HepG2 (cell line): ENCODE data around the gene TRA2B. TPM values are rescaled to one million over a fixed set of nuclear protein-coding genes. Genes with fewer than 3 reads are reported as not detected.

Experiments used
- FLYWCH1 ChIP-seq: sonication (generic); formaldehyde crosslinking; IDR thresholded peaks from 2 replicates; pipeline ENCODE4 v1.8.1; 2023; ENCODE audit warnings: mild to moderate bottlenecking, missing genetic modification reagents
- GATAD1 ChIP-seq: IDR thresholded peaks from 2 replicates; pipeline ENCODE4 v1.6.1; 2016; ENCODE audit warnings: missing genetic modification reagents, missing compliant biosample characterization
- GFI1 ChIP-seq: sonication (generic); formaldehyde crosslinking; IDR thresholded peaks from 2 replicates; pipeline ENCODE4 v1.5.0; 2020; ENCODE audit warnings: missing genetic modification reagents, mild to moderate bottlenecking, borderline replicate concordance
- HMGA1 ChIP-seq: sonication (generic); formaldehyde crosslinking; conservative IDR thresholded peaks from 2 replicates; pipeline ENCODE4 v1.4.0; 2020; ENCODE audit warnings: missing genetic modification reagents
- IRF2 ChIP-seq: IDR thresholded peaks from 2 replicates; pipeline ENCODE4 v1.6.1; 2018; ENCODE audit warnings: missing genetic modification reagents, missing compliant biosample characterization
- MIXL1 ChIP-seq: IDR thresholded peaks from 2 replicates; pipeline ENCODE4 v1.6.1; 2016
- PITX1 ChIP-seq: sonication (generic); formaldehyde crosslinking; IDR thresholded peaks from 2 replicates; pipeline ENCODE4 v1.5.1; 2020; ENCODE audit warnings: mild to moderate bottlenecking, missing genetic modification reagents
- RXRA ChIP-seq: sonication (generic); formaldehyde crosslinking; IDR thresholded peaks from 2 replicates; pipeline ENCODE4 v1.5.1; 2020; ENCODE audit warnings: missing genetic modification reagents
- SMAD3 ChIP-seq: sonication (generic); formaldehyde crosslinking; IDR thresholded peaks from 2 replicates; pipeline ENCODE4 v1.4.0; 2020; ENCODE audit warnings: missing genetic modification reagents
- SYNCRIP ChIP-seq: fragments of 200-400 bp; formaldehyde crosslinking; IDR thresholded peaks from 2 replicates; pipeline ENCODE4 v1.6.1; 2018; ENCODE audit warnings: mild to moderate bottlenecking, low read depth, low read length; ENCODE audit not compliant: insufficient read depth
- THAP11 ChIP-seq: IDR thresholded peaks from 2 replicates; pipeline ENCODE4 v1.6.1; 2016; ENCODE audit warnings: missing biosample characterization, missing genetic modification reagents
- WIZ ChIP-seq: sonication (generic); formaldehyde crosslinking; IDR thresholded peaks from 2 replicates; pipeline ENCODE4 v1.5.1; 2020; ENCODE audit warnings: mild to moderate bottlenecking, missing genetic modification reagents
- ZBTB21 ChIP-seq: sonication (generic); formaldehyde crosslinking; IDR thresholded peaks from 2 replicates; pipeline ENCODE4 v1.4.0; 2020; ENCODE audit warnings: missing genetic modification reagents
- ZNF256 ChIP-seq: sonication (generic); formaldehyde crosslinking; conservative IDR thresholded peaks from 2 replicates; pipeline ENCODE4 v1.4.0; 2020; ENCODE audit warnings: missing genetic modification reagents
- ZNF34 ChIP-seq: sonication (generic); formaldehyde crosslinking; IDR thresholded peaks from 2 replicates; pipeline ENCODE4 v1.4.0; 2020; ENCODE audit warnings: mild to moderate bottlenecking, missing genetic modification reagents, borderline replicate concordance
- ZNF350 ChIP-seq: sonication (generic); formaldehyde crosslinking; IDR thresholded peaks from 2 replicates; pipeline ENCODE4 v1.4.0; 2020; ENCODE audit warnings: mild to moderate bottlenecking, low read depth, missing genetic modification reagents, borderline replicate concordance
- ZNF674 ChIP-seq: sonication (generic); formaldehyde crosslinking; IDR thresholded peaks from 2 replicates; pipeline ENCODE4 v1.5.0; 2020; ENCODE audit warnings: low read depth, mild to moderate bottlenecking, missing genetic modification reagents
- ZNF850 ChIP-seq: sonication (generic); formaldehyde crosslinking; conservative IDR thresholded peaks from 2 replicates; pipeline ENCODE4 v1.9.0; 2021; ENCODE audit warnings: mild to moderate bottlenecking, missing genetic modification reagents
- polyA plus RNA-seq, 8 experiments: library from polyadenylated mRNA; depleted of rRNA in 3 of 8; stranded (reverse) in 7 of 8; unstranded in 1 of 8; fragments of >200 nt; fragmentation: Illumina TruSeq in 4 of 8; extraction: Trizol in 4 of 8; gene quantifications; 2 replicates each; pipeline versions ENCODE4 v1.2.1 to v1.2.3, GENCODE V29; 2011 to 2016; ENCODE audit warnings: low read depth in 4 of 8, missing spikeins in 1 of 8, mixed read lengths in 1 of 8; ENCODE audit not compliant: insufficient read depth in 1 of 8
- total RNA-seq, 5 experiments: library from RNA; depleted of rRNA; stranded (reverse); fragments of >200 nt; fragmentation: Illumina TruSeq; extraction: Trizol; gene quantifications; 2 replicates each; pipeline ENCODE4 v1.2.3, GENCODE V29; 2016; ENCODE audit warnings: low read depth in 1 of 5
- TF ChIP-seq, protein P1 (sequence below): sonication (generic); formaldehyde crosslinking; IDR thresholded peaks from 2 replicates; pipeline ENCODE4 v1.4.0; 2020; ENCODE audit warnings: missing genetic modification reagents, borderline replicate concordance
- TF ChIP-seq, protein P2 (sequence below): sonication (generic); formaldehyde crosslinking; IDR thresholded peaks from 2 replicates; pipeline ENCODE4 v1.8.0; 2022; ENCODE audit warnings: mild to moderate bottlenecking, missing genetic modification reagents, moderate library complexity
- TF ChIP-seq, protein P3 (sequence below): IDR thresholded peaks from 2 replicates; pipeline ENCODE4 v1.6.1; 2016; ENCODE audit warnings: low read depth, missing genetic modification reagents, missing compliant biosample characterization

Gene TRA2B
- total and polyA plus RNA-seq, 2 of the 13 experiments (the other 11 are each of a cell fraction or from before 2014, with no cell fraction given), result 105 to 241 TPM

DNA sequence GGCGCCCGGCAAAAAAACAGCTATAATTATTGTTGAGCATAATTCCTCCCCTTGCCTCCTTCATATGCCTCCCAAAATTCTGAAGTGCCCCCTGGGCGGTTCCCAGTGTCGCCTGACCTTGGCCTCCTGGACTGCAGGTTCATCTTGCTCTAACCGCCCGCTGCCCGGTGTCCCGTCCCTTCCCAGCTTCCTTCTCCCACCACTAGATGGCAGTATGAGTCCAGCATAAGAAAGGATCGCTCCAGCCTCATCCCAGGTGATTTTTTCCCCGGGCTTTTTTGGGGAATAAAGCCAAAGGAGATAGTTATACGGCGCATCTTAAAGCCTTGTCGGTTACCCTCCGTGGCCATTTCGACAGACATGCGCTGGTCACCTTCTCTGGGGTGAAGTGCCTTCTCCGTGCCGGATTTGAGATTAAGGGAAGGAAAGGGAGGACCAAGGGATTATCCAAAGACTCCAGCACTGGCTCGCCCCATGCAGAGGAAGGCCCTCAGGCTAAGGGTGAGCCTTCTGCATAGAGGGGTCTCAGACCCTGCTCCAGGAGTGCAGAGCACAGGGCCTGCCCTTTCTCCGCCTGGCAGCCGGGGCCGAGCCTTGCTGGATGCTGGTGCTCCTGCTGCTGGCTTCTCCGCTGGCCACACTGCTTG lies 45.8 kb upstream of the TRA2B start (continued):
- TF ChIP-seq THAP11, result no peak
- TF ChIP-seq ZNF350, result no peak
- TF ChIP-seq, protein P1, sequence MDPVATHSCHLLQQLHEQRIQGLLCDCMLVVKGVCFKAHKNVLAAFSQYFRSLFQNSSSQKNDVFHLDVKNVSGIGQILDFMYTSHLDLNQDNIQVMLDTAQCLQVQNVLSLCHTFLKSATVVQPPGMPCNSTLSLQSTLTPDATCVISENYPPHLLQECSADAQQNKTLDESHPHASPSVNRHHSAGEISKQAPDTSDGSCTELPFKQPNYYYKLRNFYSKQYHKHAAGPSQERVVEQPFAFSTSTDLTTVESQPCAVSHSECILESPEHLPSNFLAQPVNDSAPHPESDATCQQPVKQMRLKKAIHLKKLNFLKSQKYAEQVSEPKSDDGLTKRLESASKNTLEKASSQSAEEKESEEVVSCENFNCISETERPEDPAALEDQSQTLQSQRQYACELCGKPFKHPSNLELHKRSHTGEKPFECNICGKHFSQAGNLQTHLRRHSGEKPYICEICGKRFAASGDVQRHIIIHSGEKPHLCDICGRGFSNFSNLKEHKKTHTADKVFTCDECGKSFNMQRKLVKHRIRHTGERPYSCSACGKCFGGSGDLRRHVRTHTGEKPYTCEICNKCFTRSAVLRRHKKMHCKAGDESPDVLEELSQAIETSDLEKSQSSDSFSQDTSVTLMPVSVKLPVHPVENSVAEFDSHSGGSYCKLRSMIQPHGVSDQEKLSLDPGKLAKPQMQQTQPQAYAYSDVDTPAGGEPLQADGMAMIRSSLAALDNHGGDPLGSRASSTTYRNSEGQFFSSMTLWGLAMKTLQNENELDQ (CRISPR knock-in tag), result no peak
- TF ChIP-seq RXRA (CRISPR knock-in tag), result no peak
- TF ChIP-seq WIZ (CRISPR knock-in tag), result no peak
- 0 out of 2 replicates have a peak, but pooled peaks have one; percentile 27 for TF ChIP-seq MIXL1 (CRISPR knock-in tag)
- TF ChIP-seq GATAD1 (CRISPR knock-in tag), result 0 out of 2 replicates have a peak, but pooled peaks have one; percentile 33
- TF ChIP-seq GFI1 (CRISPR knock-in tag), result no peak
- TF ChIP-seq FLYWCH1, result no peak
- no peak for TF ChIP-seq ZNF674 (CRISPR knock-in tag)
- TF ChIP-seq ZNF256 (CRISPR knock-in tag), result no peak
- TF ChIP-seq PITX1 (CRISPR knock-in tag), result no peak
- no peak for TF ChIP-seq ZNF34 (CRISPR knock-in tag)
- no peak for TF ChIP-seq IRF2 (CRISPR knock-in tag)
- TF ChIP-seq SMAD3 (CRISPR knock-in tag), result peak; percentile 58; the same call in 1 of the 2 replicates
- TF ChIP-seq, protein P2, sequence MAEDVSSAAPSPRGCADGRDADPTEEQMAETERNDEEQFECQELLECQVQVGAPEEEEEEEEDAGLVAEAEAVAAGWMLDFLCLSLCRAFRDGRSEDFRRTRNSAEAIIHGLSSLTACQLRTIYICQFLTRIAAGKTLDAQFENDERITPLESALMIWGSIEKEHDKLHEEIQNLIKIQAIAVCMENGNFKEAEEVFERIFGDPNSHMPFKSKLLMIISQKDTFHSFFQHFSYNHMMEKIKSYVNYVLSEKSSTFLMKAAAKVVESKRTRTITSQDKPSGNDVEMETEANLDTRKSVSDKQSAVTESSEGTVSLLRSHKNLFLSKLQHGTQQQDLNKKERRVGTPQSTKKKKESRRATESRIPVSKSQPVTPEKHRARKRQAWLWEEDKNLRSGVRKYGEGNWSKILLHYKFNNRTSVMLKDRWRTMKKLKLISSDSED, result no peak
- no peak for TF ChIP-seq ZNF850 (CRISPR knock-in tag)
- TF ChIP-seq HMGA1 (CRISPR knock-in tag), result no peak
- no peak for TF ChIP-seq ZBTB21 (CRISPR knock-in tag)
- TF ChIP-seq, protein P3, sequence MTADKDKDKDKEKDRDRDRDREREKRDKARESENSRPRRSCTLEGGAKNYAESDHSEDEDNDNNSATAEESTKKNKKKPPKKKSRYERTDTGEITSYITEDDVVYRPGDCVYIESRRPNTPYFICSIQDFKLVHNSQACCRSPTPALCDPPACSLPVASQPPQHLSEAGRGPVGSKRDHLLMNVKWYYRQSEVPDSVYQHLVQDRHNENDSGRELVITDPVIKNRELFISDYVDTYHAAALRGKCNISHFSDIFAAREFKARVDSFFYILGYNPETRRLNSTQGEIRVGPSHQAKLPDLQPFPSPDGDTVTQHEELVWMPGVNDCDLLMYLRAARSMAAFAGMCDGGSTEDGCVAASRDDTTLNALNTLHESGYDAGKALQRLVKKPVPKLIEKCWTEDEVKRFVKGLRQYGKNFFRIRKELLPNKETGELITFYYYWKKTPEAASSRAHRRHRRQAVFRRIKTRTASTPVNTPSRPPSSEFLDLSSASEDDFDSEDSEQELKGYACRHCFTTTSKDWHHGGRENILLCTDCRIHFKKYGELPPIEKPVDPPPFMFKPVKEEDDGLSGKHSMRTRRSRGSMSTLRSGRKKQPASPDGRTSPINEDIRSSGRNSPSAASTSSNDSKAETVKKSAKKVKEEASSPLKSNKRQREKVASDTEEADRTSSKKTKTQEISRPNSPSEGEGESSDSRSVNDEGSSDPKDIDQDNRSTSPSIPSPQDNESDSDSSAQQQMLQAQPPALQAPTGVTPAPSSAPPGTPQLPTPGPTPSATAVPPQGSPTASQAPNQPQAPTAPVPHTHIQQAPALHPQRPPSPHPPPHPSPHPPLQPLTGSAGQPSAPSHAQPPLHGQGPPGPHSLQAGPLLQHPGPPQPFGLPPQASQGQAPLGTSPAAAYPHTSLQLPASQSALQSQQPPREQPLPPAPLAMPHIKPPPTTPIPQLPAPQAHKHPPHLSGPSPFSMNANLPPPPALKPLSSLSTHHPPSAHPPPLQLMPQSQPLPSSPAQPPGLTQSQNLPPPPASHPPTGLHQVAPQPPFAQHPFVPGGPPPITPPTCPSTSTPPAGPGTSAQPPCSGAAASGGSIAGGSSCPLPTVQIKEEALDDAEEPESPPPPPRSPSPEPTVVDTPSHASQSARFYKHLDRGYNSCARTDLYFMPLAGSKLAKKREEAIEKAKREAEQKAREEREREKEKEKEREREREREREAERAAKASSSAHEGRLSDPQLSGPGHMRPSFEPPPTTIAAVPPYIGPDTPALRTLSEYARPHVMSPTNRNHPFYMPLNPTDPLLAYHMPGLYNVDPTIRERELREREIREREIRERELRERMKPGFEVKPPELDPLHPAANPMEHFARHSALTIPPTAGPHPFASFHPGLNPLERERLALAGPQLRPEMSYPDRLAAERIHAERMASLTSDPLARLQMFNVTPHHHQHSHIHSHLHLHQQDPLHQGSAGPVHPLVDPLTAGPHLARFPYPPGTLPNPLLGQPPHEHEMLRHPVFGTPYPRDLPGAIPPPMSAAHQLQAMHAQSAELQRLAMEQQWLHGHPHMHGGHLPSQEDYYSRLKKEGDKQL (CRISPR knock-in tag), result no peak
- TF ChIP-seq SYNCRIP, result no peak
